ENCODE measurements around the gene MAP3K2. TPM values are rescaled to one million over a fixed set of nuclear protein-coding genes. Genes with fewer than 3 reads are reported as not detected.

Gene MAP3K2
- total RNA-seq, 1 donor, result 24.8 TPM

- DNase-seq (ENCODE audit: low read depth in 2 of 3, low spot score in 2 of 3), result no peak
Measured at GRCh38 chr2:127254386-127254981, 133.3 kb downstream of the MAP3K2 start.

Small RNA genes within 50 kb of the gene (small RNA-seq; reads per million reads assigned to genes)
- gene MIR4783, result not detected
- gene RNU6-1147P, result 1.0 reads per million, percentile 34 among the genes with 10 or more reads in this experiment

Other genes starting within 250 kb of the MAP3K2 start
- not detected for gene CYP27C1, start 167.7 kb downstream of the MAP3K2 start, total RNA-seq
- gene ERCC3, start 93.8 kb downstream of the MAP3K2 start, total RNA-seq, result 49.8 TPM
- 1.1 TPM for gene PROC, start 30.5 kb upstream of the MAP3K2 start, total RNA-seq
- gene IWS1, start 138.5 kb upstream of the MAP3K2 start, total RNA-seq, result 12.1 TPM
- 1.9 TPM for gene MYO7B, start 147.7 kb upstream of the MAP3K2 start, total RNA-seq